ENCODE data around the gene TPGS1.

TPGS1 gene

GRCh38 chr19:522726-523125 is 15.4 kb downstream of the TPGS1 start:
- DNase-seq = no peak

DNA sequence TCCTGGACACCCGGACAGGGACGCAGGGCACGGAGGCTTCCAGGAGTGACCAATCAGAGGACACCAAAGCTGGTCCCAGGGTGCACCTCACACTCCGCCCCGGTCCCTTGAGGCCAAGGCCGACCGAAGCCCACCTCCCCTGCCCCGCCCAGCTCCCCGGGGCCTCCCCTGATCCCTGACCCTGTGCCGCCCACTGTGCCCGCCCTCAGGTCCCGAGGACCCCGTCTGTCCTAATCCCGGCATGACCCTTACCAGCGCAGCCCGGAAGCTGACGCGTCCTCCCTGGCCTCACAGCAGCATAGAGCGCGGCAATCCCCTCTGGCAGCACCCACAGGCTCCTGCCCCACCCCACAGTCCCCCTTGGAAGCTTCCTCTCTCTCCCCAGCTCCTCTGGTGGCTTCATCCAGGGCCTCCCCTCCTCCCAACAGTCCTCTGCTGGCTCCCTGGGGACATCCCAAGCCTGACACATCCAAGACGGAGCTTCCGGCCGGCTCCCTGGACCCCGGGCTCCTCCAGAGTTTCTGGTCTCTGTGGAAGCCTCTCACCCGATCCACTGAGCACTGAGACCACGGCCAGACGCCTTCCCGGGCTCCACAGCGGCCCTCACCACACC is 16.9 kb downstream of the TPGS1 start:
- DNase-seq = no peak

DNA sequence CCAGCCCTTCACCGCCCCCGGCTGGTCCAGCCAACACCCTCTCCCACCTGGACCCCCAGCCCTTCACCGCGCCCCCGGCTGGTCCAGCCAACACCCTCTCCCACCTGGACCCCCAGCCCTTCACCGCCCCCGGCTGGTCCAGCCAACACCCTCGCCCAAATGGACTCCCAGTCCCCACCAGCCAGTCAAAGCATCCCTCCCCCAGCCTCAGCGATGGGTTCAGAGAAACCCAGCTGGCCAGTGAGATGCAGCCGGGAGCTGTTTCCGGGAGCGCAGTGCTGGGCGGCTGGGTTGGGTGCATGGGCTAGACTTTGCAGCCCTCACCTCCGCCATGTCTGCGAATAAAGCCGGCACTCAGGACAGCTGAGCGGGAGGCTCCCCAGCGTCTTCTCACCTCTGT is 17.7 kb downstream of the TPGS1 start:
- no peak for DNase-seq

GRCh38 chr19:525857-526419 is 18.6 kb downstream of the TPGS1 start:
- DNase-seq = no peak

DNA sequence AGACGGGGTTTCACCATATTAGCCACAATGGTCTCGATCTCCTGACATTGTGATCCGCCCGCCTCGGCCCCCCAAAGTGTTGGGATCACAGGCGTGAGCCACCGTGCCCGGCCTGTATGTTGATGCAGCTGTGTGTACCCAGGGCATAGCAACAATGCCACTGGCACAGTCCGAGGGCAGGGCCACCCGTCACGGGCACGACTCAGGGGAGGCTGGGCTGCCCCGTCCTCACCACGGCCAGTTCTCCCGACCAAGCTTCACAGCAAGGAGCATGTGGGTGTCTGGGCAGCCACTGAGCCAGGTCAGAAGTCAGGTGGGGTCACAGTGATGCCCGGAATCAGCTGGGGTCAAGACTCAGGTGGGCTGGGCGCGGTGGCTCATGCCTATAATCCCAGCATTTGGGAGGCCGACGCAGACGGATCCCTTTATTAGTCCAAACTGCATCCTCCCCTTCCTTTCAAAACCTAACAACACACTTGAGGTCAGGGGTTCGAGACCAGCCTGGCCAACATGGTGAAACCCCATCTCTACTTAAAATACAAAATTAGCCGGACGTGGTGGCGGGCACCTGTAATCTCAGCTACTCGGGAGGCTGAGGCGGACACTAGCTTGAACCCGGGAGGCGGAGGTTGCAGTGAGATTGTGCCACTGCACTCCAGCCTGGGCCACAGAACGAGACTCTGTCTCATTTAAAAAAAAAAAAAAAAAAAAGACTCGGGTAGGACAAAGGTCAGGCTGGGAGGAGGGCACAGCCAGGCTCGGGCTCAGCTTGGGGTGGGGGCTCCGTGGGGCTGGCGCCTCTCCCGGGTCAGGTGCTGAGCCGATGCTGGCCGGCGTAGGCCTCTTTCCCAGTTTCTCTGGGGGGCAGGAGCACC is 23.1 kb downstream of the TPGS1 start:
- DNase-seq = no peak

- no peak for DNase-seq
Measured at GRCh38 chr19:531009-531752, 23.9 kb downstream of the TPGS1 start.

GRCh38 chr19:531753-532560 is 24.7 kb downstream of the TPGS1 start, which contains the start of gene CDC34:
Gene CDC34, plus strand, starts transcription at chr19:531760. Its CDS starts 172 bp downstream, at chr19:531932.
- no peak for DNase-seq

DNA sequence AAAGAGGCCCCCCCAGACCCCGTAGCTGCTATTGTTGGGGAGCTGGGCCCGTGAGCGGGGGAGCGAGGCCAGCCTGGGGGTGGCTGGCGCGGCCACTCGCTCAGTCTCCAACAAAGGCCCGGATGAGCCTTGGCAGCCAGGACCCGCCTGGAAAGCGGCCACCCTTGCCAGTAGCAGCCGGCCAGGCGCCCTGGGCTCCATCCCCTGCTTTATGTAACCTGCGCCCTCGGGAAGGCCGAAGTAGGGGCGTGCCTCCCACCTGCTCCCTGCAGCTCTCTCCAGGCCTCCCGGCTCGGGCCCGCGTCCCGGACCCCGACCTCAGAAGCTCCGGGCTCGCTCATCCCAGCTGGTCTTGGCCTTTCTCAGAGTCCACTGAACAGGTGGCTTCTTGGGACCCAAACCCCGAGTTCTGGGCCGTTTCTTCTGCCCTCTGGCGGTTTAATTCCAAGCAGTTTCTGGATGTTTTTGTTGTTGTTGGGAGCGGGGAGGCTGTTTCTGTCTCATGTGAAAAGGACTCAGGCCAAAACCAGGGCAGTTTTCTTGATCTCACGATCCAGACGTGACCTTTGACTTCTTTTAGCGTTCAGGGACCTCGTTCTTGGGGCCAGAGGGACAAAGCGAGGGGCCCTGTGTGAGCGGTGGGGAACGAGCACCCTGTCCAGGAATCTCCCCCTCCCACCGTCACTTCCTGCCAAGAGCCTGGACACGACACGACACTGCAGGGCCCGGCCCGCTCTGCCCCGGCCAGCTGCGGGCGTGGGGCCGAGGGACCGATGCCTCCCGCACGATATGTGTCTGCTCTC is 25.5 kb downstream of the TPGS1 start:
- DNase-seq = no peak

DNA sequence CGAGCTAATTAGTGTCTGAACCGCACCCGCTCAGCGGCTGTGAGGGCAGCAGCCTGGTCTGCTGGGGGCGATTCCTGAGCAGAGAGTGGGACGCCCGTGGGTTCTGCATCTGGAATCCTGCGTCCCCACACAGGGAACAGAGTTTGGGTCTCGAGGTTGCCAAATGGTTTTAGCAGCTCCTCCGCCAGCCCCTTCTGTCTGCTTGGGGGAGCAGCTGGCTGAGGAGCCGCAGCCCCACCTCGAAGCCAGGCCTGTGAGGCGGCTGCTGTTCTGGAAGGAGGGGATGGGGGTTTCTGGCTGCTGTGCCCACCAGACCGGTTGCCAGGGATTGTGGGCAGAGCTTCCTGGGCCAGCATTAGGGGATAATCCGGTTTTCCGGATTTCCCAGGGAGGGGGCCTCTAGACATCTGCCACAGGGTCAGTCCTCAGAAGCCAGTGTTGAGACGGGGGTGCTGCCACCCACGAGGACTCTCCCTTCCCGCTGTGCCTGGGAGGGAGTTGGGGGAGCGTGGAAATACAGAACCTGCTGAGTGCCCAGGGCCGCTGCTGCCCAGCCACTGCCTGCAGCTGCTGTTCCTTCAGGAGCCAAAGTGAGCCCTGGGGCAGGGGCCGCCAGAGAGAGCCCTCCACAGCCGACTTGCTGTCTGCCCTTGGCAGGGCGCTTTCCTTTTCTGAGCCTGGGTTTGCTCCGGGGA is 26.2 kb downstream of the TPGS1 start:
- DNase-seq = no peak

DNA sequence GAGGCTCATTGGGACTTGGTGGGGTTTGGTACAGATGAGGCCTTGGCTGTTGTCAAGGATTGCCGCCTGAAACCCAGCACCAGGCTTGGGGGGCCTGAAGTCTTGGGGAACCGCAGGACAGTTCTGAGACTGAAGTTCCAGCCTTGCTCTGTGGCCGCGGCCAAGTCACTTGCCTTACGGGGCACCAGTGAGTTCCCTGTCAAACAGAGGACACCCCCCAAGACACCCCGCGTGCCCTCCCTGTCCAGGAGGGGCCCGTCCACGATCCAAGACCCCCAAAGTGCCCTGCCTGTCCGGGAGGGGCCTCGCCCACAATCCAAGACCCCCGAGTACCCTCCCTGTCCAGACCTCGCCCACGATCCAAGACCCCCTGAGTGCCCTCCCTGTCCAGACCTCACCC is 26.8 kb downstream of the TPGS1 start:
- no peak for DNase-seq

DNA sequence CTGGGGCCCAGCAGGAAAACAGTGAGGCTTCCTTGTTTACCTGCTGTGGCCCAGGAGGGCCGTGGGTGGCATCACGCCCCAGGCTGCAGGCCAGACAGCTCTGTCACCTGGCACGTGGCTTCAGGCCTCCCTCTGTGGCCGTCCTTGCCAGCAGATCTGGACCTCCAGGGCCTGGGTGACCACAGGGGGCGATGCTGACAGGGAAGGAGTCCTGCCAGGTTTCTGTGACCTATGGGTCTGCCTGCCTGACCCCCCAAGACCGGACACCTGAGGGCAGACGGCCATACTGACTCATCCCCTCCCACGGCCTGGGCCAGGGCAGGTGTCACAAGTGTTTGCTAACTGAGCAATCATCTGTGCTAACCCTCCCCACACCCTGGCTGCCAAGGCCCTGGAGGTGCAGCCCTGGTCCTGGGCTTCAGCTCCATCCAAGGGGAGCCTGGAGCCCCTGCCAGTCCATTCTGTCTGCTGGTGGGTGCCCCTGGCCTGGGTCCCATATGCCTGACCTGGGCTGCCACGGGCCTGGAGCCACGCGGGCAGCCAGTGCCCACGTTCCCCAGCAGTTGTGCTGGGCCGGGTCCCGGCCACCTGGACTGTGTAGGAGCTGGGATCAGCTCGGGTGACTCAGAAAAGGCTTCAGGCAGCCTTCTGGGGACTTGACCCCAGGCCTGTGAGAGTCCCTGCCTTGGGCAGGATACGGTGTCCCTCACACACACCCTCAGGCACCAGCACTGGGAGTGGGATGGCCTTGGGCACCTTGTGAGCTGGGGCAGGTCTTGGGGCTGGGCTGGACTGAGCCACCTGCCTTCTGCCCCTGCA is 27.9 kb downstream of the TPGS1 start:
- DNase-seq = no peak

DNA sequence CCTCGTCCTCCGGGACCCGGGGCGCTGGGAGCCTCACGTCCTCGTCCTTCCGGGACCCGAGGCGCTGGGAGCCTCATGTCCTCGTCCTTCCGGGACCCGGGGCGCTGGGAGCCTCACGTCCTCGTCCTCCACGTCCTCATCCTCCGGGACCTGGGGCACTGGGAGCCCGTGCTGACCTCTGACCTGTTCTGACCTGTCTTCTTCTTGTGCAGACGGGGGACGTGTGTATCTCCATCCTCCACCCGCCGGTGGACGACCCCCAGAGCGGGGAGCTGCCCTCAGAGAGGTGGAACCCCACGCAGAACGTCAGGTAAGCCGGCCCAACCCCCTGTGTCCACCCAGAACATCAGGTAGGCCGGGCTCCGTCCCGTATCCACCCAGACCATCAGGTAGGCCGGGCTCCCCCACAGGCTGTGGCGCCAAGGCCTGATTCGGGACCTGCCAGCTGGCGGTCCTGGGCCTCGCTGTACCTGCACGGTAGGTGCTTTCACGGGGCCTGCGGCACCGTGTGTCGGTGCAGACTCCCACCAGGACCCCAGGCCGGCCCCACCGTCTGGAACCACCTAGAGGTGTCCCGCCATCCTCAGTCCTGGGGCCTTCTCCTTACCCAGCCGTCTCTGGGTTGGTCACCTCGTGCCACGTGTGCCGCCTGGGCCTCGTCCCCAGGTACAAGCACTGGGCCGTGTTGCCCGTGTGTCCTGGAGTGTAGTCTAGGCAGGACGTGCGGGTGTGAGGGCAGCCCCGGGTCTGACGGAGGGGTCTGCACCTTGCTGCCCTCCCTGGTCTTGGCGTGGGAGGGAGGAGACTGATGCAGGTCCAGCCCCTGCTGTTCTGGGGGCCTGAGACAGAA is 29.0 kb downstream of the TPGS1 start:
- no peak for DNase-seq

- DNase-seq = no peak
Measured at GRCh38 chr19:536881-537404, 29.6 kb downstream of the TPGS1 start.

- DNase-seq = no peak
Measured at GRCh38 chr19:538641-539428, 31.5 kb downstream of the TPGS1 start.

- DNase-seq = no peak
Measured at GRCh38 chr19:539429-540030, 32.2 kb downstream of the TPGS1 start.

- no peak for DNase-seq
Measured at GRCh38 chr19:540867-541637, 33.8 kb downstream of the TPGS1 start.

GRCh38 chr19:541699-542098 is 34.4 kb downstream of the TPGS1 start:
- no peak for DNase-seq

Measured in SIG-M5 (cell line).